HG03039 (cell line): ENCODE data around the gene NECAB2.

Source experiments
- ATAC-seq: cut with Tn5 transposase; IDR thresholded peaks from one replicate; pipeline ENCODE4 v1.9.1; 2021; ENCODE audit warnings: mild to moderate bottlenecking, moderate library complexity; ENCODE audit not compliant: unreplicated experiment

NECAB2 gene

DNA sequence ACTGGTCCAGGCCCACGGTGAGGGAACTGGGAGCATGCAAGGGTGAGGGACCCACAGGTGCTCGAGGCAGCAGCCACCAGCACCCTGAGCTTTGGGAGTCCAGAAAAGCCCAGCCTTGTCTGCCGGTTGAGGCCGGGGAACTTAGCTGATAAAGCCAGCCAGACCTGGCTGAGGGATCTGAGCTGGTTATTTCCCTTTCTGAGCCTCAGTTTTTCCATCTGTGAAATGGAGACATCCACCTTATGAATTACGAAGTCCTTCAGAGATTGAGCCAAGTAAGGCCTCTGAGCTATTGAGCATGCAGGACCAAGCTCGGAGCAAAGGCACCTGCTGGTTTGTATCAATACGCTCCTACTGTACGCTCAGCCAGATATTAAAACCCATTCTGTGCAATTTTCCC is 13.8 kb downstream of the NECAB2 start:
- no peak for ATAC-seq

DNA sequence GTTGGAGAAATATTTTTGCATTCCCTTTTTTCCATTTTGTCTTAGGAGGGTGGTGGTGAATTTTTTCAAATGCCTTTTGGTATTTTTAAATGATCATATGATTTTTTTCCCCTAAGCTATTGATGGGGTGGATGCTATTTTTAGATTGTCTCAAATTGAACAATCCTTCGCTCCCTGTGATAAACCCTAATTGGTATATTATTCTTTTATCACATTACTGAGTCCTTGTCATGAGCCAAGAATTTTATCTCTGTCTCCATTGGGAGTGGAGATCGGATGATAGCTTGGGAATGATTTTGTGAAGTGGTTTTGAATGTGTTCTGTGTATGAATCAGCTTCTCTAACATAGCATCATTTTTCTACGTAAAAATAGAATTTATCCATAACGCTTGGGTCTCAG is 15.4 kb downstream of the NECAB2 start:
- ATAC-seq: no peak

DNA sequence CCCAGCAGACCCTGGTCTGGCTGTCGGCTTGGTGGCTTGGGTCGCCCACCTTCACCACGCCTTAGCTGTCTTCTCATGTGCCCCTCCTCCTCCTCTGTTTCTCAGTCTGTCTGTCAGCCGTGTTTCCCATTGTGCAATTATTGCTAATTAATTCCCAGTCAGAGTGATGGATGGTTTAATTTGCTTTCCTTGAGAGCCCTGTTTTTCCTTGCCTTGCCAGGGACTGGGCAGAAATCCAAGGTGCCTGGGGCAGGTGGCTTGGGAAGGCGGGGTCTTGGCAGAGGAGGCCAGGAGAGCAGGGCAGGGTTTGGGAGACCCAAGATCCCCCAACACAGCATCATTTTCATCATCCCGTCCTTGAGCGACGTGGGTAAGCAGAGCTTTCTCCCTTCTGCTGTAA is 21.3 kb downstream of the NECAB2 start:
- ATAC-seq: no peak

DNA sequence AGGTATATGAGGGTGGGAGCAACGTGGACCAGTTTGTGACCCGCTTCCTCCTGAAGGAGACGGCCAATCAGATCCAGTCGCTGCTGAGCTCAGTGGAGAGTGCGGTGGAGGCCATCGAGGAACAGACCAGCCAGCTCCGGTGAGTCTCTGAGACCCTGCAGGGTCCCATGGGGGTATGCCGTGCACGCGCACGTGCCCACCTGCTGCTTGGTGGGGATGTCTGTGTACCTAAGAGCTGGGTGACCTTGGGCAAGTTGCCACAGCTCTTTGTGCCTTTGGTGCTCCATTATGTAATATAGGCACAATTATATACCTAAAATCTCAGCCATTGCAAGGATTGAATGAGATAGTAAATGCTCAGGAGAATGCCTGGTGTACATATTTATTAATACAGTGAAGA is 22.4 kb downstream of the NECAB2 start:
- ATAC-seq: no peak

DNA sequence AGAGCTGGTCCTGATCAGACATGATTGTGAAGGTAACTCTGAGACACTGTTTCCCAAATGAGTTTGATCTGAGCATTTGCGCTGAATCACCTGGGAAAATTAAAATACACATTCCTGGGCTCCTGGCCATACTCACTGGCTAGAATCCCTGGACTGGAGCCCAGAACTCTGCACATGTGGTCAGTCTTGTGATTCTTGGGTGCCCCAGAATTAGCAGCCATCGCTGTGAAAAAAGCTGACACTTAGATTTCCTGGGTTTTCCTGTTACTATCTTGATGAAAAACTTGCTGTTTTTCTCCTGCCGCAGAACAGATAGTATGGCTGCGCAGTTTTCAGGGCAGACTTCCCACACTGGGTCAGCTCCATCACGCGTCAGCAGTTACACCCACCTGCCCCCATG is 24.6 kb downstream of the NECAB2 start:
- no peak for ATAC-seq

DNA sequence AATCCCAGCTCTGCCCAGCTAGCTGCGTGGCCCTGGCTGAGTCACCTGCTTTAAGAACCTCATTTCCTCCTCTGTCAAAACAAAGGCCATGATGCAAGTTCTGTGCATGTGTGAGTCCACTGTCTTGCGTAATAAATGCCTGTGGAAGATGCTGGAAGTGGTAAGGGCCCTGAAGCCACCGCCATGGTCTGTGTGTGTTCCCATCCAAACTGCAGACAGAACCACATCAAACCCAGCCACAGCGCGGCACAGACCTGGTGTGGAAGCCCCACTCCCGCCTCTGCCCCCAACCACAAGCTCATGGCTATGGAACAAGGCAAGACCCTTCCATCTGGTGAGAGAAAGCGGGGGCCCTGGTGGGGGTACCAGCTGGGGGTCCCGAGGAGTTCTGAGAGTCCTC is 26.0 kb downstream of the NECAB2 start:
- ATAC-seq: no peak

DNA sequence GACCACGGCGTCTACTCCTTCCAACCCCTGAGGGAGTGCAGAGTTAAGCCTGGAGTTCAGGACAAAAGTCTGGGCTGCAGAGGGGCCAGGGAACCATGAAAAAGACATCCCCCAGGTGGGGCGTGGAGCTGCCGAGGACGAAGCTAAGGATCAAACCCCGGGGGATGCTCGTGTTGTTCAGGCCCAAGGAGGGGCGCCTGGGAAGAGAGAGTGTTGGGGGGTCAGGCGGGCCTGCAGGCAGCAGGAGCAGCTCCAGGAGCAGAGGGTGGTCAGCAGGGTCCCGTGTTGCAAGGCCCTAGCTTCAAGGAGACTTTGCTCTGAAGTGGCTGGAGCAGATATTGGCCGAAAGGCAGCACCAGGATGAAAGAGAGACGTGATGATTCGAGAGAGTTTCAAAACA is 26.7 kb downstream of the NECAB2 start:
- ATAC-seq: no peak

DNA sequence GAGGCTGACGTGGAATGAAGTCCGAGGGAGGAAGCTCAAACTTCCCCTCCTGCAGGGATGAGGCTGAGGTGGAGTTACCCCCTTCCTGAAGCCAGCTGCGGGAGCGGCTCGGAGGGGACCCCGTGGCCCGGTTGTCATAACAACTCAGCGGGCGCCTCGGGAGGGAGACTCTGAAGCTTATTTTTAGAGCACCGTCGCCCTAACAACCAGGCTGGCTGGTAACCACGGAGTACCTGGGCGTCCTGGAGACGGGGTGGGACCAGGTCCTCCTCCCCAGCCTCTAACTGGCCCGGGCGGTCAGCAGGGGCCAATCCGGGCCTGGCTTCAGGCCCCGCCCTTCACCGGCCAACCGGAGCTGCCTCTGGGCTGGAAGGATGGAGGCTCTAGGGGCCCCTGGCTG is 27.7 kb downstream of the NECAB2 start:
- ATAC-seq: no peak

DNA sequence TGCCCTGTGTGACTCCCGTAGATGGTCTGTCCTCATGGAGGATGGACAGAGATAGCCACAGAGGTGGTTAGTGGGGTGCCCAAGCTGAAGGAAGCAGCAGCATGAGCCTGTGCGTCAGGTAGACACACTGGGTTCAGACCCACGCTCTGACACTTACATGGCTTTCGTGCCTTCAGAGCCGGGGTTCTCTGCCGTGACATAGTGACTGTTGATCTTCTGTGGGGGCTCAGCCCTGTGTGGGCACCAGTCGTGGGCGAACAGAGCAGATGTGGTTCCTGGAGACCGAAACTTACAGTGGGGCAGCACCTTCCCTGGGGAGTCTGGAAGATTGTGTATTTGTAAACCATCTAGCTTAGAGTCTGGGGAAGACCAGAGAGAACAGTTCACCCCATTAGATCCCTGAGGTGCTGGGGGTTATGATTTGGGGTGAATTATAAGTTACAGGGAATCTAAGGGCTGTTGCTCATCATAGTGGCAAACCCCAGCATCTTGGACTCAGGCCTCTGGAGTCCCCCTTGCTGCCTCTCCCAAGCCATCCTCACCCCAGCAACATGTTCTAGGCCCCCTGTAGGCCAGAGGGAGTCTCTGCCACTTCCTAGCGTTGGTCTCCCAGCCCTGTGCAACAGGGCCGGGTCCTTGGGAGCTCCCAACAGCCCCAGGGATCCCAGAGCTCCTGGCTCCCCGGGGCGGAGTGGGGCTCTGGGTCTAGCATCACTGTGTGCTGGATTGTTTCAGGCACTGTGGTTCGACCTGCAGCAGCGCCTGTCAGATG is 28.6 kb downstream of the NECAB2 start:
- ATAC-seq: no peak

DNA sequence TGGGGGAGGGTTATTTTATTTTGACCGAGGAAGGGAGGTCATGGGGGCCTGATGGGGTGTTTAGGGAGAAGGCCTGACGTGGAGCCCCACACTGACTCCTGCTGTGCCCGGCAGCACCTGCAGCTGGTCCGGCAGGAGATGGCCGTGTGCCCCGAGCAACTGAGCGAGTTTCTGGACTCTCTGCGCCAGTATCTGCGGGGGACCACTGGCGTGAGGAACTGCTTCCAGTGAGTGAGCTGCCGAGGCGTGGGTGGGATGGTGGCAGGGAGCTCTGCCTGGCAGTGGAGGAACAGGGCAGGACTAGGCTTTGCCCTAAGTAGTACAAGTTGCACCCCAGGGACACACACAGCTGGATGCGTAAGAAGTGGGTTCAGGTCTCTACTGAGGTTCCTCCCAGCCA is 30.0 kb downstream of the NECAB2 start:
- ATAC-seq: no peak

DNA sequence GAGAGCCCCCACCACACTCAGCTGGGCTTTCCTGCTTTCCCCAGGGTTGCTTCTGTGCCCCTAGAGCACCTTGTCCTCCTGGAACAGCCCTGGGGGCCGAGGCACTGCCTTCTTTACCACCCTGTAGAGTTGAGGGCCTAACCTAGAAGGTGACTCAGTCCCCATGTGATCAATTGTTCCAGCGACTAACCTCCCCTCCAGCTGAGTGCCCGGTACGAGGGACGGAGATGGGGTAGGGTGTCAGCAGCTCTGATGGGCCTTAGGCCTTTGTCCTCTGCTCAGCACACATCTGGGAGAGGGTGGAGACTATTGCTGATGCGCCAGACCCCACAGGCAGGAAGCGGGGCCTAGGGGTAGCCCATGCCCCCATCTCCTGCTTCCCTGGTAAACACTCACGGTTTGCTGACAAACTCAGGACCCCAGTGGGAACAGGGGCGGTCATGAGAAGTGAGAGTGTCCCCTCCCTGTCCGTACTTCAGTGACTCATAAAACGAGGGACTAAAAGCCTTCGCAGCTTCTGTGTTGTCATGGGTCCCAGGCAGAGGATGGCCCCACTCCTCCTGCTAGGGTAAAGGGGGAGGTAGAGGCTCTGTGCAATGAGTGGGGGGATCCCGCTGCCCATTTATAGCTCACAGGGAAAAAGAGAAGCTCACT is 33.1 kb downstream of the NECAB2 start:
- ATAC-seq: no peak

DNA sequence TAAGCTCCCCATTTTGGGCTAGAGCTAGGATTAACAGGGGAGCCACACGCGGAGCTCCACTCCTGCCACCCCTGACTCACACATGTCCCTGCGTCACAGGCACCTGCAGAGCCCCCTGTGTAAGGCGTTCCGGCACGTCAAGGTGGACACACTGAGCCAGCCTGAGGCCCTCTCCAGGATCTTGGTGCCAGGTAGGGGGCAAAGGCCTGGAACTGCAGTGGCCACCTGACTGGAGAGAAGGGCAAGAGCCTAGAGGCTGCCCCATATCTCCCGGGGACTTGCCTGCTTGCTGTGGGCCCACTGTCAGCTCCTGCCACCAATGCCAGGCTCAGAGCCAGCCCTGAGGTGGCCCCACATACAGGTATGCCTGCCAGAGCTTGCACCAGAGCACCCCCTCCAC is 33.7 kb downstream of the NECAB2 start:
- no peak for ATAC-seq

DNA sequence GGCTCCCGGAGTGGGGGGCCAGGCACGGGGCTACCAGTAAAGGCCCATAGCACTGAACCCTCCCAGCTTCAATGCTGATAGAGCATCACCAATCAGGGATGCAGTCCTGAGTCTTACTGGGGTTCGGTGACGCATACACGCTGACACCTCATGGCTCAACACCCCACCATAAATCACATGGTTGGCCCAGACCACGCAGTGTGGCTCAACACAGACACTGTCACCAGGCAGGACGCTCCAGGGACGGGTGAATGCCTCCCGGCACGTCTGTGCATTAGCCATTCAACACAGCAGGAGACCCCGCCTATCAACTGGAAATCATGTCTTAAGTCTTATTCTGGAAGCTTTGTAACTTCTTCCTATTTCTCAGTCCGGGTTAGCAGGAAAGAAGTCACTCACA is 35.0 kb downstream of the NECAB2 start:
- no peak for ATAC-seq

DNA sequence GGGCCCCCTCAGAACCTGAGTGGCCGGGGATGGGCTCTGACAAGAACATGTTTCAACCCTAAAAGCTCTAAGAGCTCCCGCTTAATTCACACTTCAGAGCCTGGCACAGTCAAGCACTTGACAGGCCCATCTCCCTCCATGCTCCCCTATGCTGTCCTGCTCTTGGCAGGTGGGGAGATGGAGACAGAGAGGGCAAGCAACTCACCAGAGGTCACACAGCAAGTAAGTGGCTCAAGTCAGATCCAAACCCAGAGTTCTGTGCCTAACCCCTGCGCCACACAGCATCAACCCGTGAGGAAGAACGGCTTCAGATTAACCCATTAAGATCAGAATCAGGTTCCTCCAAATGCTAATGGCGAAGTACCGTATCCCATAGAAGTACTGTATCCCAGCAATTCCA is 36.4 kb downstream of the NECAB2 start:
- ATAC-seq: no peak

DNA sequence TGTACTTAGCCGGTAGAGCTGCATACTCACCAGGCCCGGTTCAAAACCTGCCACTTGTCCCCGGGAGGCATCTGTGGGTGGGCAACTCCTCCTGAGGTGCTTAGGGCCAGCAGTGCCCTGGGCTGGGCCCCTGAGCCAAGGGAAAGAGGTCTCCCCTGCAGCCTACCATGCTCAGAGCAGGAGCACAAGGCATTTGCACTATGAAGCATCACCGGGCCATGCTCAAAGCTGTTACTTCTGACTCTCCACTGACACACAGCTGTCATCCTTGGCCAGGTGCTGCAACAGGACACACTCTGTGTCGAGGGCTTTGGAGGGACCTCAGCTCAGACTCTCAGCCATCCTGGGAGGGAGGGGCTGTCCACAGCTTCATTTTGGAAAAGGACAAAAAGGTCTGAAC is 37.3 kb downstream of the NECAB2 start:
- ATAC-seq: no peak

DNA sequence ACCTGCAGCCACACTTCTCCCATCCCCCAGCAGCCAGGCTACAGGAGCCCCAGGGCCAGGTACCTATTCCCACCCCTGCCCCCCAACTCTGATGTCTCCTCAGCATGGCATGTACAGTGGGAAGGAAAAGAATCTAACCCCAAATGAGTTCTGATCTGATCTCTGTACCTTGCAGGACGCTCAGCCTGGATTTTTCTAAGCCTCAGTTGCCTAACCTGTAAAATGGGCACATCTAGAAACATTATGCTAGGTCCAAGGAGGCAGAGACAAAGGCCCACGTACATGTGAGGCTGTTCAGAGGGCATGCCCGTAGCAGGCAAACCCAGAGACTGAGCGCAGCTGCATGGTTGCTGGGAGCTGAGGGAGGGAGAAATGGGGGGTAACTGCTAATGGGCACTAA is 39.5 kb downstream of the NECAB2 start:
- ATAC-seq: no peak

DNA sequence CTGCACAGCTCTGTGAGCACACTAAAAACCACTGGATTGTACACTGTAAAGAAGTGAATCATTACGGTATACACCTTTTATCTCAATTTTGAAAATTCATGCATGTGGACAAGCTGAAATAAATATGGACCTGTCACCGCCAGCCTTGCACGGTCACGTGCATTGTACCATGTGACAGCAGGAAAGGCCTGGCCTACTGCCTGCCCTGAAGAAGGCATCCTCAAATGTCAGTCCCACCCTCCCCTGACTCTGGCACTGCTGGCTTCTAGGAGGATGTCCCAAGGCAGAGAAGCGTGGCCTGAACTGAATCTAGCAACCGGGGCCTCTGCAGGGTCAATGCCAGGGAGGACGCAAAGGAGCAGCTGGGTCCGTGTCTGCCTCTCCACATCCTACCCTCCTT is 39.9 kb downstream of the NECAB2 start:
- no peak for ATAC-seq

DNA sequence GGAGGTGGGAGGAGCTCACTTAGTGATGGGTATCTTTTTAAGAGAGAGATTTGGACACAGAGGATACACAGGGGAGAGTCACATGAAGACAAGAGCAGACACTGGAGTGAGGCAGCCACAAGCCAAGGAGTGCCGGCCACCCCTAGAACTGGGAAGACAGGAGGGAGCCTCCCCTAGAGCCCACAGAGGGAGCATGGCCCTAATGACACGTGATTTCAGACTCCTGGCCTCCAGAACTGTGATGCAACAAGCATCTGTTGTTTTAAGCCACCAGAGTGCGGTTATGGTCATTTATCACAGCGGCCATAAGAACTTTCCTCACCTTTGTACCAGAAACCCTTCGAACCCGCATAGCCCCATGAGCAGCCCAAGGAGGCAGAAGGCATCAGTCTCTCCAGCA is 41.2 kb downstream of the NECAB2 start:
- no peak for ATAC-seq

DNA sequence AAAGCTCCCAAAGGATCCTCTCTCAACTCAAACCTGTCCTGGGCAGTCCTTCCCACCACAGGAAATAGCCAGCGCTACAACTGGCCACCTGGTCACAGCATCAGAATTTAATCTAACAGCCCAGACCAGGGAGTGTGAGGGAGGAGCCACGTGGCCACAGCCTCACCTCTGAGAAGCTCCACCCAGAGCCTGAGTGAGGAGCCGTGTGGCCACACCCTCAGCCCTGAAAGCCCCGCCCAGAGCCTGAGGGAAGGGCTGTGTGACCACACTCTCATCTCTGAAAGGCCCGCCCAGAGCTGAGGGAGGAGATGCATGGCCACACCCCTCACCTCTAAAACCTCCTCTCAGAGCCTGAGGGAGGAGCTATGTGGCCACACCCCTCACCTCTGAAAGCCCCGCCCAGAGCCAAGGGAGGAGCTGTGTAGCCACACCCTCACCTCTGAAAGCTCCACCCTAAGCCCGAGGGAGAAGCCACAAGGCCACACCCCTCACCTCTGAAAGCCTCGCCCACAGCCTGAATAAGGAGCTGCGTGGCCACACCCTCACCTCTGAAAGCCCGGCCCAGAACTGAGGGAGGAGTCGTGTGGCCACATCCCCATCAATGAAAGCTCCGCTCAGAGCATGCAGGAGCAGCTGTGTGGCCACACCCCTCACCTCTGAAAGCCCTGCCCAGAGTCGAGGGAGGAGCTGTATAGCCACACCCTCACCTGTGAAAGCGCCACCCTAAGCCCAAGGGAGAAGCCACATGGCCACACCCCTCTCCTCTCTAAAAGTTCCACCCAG is 45.9 kb downstream of the NECAB2 start:
- peak; percentile 67 for ATAC-seq

DNA sequence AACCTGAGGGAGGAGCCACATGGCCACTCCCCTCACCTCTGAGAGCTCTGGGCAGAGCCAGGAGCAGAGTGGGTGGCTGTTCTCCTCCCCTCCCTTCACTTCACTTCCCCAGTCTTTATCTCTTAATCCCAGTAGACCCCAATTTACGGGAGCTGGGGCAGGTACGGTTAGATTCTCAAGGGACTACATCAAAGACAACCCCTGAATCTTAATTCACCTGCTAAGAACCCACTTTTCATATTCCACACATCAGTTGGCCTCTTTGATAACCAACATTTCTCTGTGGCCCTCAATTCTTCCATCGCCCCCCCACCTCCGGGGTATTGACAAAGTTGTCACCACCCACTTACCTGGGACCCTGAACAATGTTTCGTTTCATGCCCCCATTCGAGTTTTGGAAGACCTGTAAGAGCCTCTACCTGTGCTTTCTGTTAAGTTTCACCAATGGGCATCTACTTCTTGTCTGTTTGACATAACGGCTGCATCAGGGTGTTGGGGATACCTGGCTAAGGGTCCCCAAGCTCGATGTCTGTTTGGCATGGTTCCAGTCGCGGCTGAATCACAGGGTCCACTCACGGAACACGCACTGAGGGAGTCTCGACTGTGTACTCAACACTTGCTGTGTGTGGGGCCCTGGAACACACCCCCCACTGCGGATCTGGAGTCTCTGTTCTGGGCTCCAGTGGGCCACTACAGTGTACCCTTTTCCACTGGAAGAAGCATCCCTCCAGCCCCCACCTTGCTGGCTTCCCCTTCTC is 46.7 kb downstream of the NECAB2 start:
- peak; percentile 9 for ATAC-seq

DNA sequence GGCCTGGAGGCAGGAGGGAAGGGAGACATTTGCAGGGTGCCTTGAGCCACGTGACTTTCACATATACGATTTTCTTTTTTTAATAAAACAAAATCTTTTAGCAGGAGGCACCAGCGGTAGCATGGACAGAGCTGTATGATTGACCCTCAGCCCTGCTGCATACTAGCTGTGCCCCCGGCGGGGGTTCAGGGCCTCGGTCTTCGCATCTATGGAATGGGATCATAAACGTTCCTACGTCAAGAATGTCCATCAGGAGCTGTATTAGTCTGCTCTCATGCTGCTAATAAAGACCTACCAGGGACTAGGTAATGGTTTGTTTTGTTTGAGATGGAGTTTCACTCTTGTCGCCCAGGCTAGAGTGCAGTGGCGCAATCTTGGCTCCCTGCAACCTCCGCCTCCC is 47.4 kb downstream of the NECAB2 start:
- no peak for ATAC-seq
